Mucosa of rectum (tissue), 2 donors: ENCODE results near the gene ZFHX2.

ENCODE experiments used
- H3K27ac ChIP-seq, 2 donors: one replicate each; pipeline ENCODE4 v1.7.0; 2013; ENCODE audit warnings: inconsistent platforms in 2 of 2, low read depth in 2 of 2, low read length in 2 of 2
- H3K27me3 ChIP-seq, 2 donors: one replicate each; pipeline ENCODE4 v1.7.0; 2013; ENCODE audit warnings: low read length in 2 of 2; ENCODE audit not compliant: control insufficient read depth in 2 of 2, insufficient read depth in 2 of 2
- H3K36me3 ChIP-seq, 2 donors: one replicate each; pipeline ENCODE4 v1.7.0; 2013; ENCODE audit warnings: low read length in 2 of 2; ENCODE audit not compliant: control insufficient read depth in 2 of 2, insufficient read depth in 2 of 2
- H3K4me1 ChIP-seq, 2 donors: one replicate each; pipeline ENCODE4 v1.7.0; 2013; ENCODE audit warnings: low read length in 2 of 2, mild to moderate bottlenecking in 1 of 2; ENCODE audit not compliant: control insufficient read depth in 2 of 2, insufficient read depth in 2 of 2
- H3K4me3 ChIP-seq, 2 donors: one replicate each; pipeline ENCODE4 v1.7.0; 2013; ENCODE audit warnings: low read length in 2 of 2
- H3K9ac ChIP-seq, 2 donors: one replicate each; pipeline ENCODE4 v1.7.0; 2013; ENCODE audit warnings: low read length in 2 of 2, low read depth in 1 of 2, mild to moderate bottlenecking in 1 of 2
- H3K9me3 ChIP-seq, 2 donors: one replicate each; pipeline ENCODE4 v1.7.0; 2013; ENCODE audit warnings: low read length in 2 of 2; ENCODE audit not compliant: control insufficient read depth in 2 of 2
- donor health status: healthy.
- donor health status: Normal muscosa, but diverticular disease.

Gene ZFHX2

GRCh38 chr14:23485326-23485725 lies 66.2 kb downstream of the ZFHX2 start:
- Histone ChIP-seq H3K4me3 (no peak overlapping the region), H3K4me1 (no peaks in the 10 kb centered on the region), H3K9ac (no peak overlapping the region), H3K27ac (no peak overlapping the region), H3K36me3 (peaks cover 4 to 22% of the 10 kb centered on the region in 2 donors), H3K27me3 (no peaks in the 10 kb centered on the region), H3K9me3 (no peaks in the 10 kb centered on the region)

DNA sequence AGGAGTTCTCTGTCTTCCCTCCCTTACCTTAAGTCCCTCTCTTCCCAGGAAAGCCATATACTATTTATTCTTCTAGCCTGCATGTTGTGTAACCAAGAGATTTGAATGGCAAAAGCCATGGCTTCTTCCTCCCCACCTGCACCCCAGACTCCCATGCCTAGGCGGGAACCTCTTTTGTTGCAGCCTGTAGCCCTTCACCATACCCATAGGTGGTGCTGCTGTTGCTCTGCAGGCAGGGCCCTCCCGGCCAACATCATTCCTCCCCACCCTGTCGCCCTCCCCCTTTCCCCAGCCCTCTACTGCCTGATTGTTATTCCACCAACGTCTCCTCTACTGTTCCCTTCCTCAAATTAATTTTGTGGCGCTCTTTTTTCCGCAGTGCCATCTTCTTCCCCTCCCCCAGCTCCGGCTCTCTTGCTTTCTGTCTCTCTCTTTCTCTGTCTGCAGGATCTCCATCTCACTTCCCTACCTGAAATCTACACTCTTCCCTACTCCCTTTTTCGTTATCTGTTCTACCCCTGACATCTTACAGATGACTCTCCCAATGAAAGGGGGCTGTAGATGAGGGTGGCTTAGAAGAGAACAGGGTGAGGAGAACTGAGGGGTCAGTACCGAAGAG lies 68.2 kb downstream of the ZFHX2 start:
- Histone ChIP-seq H3K4me3 (no peak overlapping the region), H3K9me3 (no peaks in the 10 kb centered on the region), H3K27me3 (no peaks in the 10 kb centered on the region), H3K27ac (no peak overlapping the region), H3K4me1 (no peaks in the 10 kb centered on the region), H3K9ac (no peak overlapping the region), H3K36me3 (peaks cover 4 to 19% of the 10 kb centered on the region in 2 donors)

GRCh38 chr14:23482823-23483148 lies 68.8 kb downstream of the ZFHX2 start:
- Histone ChIP-seq H3K27me3 (no peaks in the 10 kb centered on the region), H3K36me3 (peaks cover 8 to 18% of the 10 kb centered on the region in 2 donors), H3K4me3 (no peak overlapping the region), H3K4me1 (no peaks in the 10 kb centered on the region), H3K9ac (no peak overlapping the region), H3K27ac (no peak overlapping the region), H3K9me3 (no peaks in the 10 kb centered on the region)

DNA sequence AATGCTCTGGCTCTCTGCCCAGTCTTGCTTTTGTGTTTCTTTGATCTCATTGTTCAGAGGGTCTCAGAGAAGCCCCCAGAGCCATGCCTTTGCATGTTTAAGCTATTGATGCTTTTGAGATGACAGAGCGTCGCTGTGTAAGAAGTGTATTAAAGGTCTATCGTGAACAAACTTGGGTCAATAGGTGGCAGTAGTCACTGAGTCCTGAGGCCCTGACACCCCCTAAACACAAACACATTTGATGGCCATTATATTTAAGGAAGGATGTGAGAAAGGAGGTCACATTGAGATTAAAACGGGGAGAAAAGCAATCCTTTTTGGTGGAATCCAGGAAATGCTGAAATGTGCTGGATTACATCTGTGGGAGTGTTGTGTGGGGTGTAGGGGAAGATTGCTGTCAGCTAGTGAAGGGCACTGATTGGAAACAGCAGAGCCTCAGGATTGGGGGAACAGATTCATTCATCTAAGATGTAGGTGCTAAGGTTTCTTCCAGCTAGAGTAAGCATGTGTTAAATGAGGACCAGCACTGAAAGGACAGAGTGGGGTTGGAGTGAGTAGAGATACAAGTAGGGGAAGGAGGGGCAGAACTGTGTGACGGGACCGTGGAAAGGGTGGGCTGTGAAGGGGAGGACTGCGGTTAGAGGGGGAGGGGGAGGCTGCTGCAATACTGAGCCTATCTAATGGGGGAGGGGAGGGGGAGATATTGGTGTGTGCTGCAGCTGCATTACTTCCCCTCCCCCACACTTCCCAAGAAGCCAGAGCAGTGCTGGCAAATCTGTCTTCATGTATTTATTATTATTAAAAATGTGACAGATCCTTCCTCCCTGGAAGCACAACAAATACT lies 69.4 kb downstream of the ZFHX2 start:
- H3K36me3 ChIP-seq = peaks cover 14 to 24% of the 10 kb centered on the region in 2 donors
- no peaks in the 10 kb centered on the region for H3K4me1 ChIP-seq
- no peak overlapping the region for H3K9ac ChIP-seq
- H3K4me3 ChIP-seq = no peak overlapping the region
- no peaks in the 10 kb centered on the region for H3K9me3 ChIP-seq
- H3K27me3 ChIP-seq = no peaks in the 10 kb centered on the region
- H3K27ac ChIP-seq = no peak overlapping the region

DNA sequence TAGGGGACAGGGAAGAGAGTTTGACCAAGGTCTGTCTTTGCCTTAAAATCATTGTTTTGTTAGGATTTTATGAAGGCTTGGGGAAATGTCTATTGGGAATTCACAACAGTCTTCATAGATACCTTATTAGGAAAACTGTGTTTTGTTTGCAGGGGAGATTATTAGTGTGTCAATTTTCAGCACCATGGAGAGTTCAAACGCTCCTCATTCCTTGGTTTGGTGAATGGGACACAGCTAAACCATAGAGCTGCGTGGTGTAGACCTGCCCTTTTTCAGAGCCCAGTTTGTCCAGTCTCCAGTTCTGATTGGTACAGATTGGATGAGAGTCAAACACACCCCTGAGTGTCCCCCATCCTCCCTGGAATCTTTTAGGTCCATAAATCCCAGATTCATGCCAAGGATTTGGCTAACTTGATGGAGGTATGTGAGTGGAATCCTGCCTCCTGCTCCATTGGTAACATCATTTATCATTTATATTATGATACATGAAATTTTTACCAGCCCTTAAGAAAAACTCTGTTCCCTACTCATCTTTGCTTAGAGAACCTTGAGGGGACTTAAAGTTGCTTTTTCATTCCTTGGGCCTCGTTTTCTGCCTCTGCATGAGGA lies 70.1 kb downstream of the ZFHX2 start:
- H3K36me3 ChIP-seq = peaks cover 21 to 29% of the 10 kb centered on the region in 2 donors
- H3K4me3 ChIP-seq = no peak overlapping the region
- H3K27me3 ChIP-seq = no peaks in the 10 kb centered on the region
- H3K4me1 ChIP-seq = no peaks in the 10 kb centered on the region
- no peaks in the 10 kb centered on the region for H3K9me3 ChIP-seq
- no peak overlapping the region for H3K27ac ChIP-seq
- no peak overlapping the region for H3K9ac ChIP-seq

GRCh38 chr14:23478109-23478759 lies 73.3 kb downstream of the ZFHX2 start:
- no peaks in the 10 kb centered on the region for H3K4me1 ChIP-seq
- H3K9ac ChIP-seq = no peak overlapping the region
- H3K36me3 ChIP-seq = peaks cover 43 to 44% of the 10 kb centered on the region in 2 donors
- no peaks in the 10 kb centered on the region for H3K9me3 ChIP-seq
- no peaks in the 10 kb centered on the region for H3K27me3 ChIP-seq
- H3K27ac ChIP-seq = no peak overlapping the region
- no peak overlapping the region for H3K4me3 ChIP-seq

DNA sequence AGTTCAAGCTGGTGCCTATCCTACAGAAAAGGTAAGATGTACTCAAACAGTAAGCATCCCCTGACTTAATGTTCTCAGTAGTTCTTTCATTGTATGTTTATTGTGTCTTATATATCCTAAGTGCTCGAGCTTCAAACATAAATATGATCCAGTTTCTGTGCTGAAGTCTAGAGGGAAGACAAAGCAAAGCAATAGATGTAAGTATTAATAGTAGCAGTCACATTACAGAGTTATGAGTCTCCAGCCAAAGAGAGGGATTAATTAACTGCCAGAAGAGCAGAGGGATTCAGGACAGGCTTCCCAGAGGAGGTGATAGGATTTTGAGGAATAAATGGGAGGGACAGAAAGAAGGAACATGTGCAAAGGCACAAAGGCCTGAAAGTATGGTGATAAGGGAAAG lies 80.6 kb downstream of the ZFHX2 start:
- H3K27ac ChIP-seq = no peak overlapping the region
- H3K36me3 ChIP-seq = peaks cover 27 to 37% of the 10 kb centered on the region in 2 donors
- no peak overlapping the region for H3K9ac ChIP-seq
- H3K27me3 ChIP-seq = no peaks in the 10 kb centered on the region
- no peak overlapping the region for H3K4me3 ChIP-seq
- H3K4me1 ChIP-seq = peaks cover 0 to 6% of the 10 kb centered on the region in 2 donors
- no peaks in the 10 kb centered on the region for H3K9me3 ChIP-seq
